Mucosa of stomach (tissue), 1 donor: ENCODE measurements around the gene MBOAT2.

Experiments used
- H3K27me3 ChIP-seq: one replicate; pipeline ENCODE4 v1.7.0; 2013; ENCODE audit warnings: mild to moderate bottlenecking, low read length; ENCODE audit not compliant: control insufficient read depth, insufficient read depth
- H3K36me3 ChIP-seq: one replicate; pipeline ENCODE4 v1.7.0; 2013; ENCODE audit warnings: low read length; ENCODE audit not compliant: control insufficient read depth, insufficient read depth
- H3K4me1 ChIP-seq: one replicate; pipeline ENCODE4 v1.7.0; 2013; ENCODE audit warnings: mild to moderate bottlenecking, low read length; ENCODE audit not compliant: control insufficient read depth, insufficient read depth
- H3K4me3 ChIP-seq: one replicate; pipeline ENCODE4 v1.7.0; 2013; ENCODE audit warnings: low read length
- H3K9ac ChIP-seq: one replicate; pipeline ENCODE4 v1.7.0; 2013; ENCODE audit warnings: mild to moderate bottlenecking, low read length, moderate library complexity
- H3K9me3 ChIP-seq: one replicate; pipeline ENCODE4 v1.7.0; 2013; ENCODE audit warnings: mild to moderate bottlenecking, low read length, moderate library complexity; ENCODE audit not compliant: control insufficient read depth
- donor health status: Pancreatic carcinoma.

The MBOAT2 gene

DNA sequence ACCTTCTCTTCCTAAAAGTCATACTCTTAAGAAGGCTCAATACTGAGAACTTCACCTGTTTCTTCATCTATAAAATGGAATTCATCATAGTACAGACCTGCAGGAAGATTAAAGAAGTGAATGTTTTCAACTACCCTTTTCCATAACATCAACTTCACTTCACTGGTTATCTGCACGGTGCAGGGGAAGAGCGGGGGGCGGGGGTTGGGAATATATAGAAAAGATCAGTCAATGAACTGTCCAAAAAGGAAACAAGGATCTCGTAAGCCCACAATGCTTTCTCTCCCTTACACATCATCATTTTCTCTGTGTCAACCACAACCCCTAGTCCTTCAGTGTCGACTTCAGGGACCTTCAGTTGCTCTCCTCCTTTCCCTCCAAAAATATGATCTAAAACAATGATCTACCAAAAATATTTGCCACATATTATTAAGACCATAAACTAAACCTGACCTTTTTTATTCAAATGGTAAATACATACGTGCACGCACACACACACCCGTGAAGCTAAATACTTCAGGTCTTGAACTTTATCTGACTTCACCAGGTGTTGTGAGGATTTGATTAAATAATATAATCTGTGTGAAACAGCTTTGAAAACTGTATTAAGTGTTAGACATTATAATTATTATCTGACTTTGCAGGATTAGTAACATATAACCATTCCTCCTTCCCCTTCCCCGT, 4.9 kb downstream of the MBOAT2 start:
- Histone ChIP-seq H3K4me1 (peaks cover 20% of the 10 kb centered on the region), H3K9ac (no peak overlapping the region), H3K36me3 (no peaks in the 10 kb centered on the region), H3K4me3 (no peak overlapping the region), H3K9me3 (no peaks in the 10 kb centered on the region), H3K27me3 (no peaks in the 10 kb centered on the region)

DNA sequence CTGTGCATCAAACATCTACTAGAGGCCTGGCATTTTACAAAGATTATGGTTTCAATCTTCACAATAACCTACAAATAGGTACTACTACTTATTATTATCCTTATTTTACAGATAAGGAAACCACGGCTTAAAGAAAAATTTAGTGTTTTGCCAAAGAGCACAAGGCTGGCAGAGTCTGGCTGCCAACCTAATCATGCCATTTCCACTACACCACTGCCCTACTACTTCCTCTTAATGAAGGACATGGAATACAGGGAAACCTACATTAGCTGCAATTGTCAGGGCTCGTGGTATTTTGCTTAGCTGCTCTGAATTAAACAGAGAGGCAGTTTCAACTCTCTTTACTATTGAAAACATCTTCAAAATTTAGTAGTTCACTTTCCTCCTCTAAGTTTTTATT, 5.9 kb downstream of the MBOAT2 start:
- Histone ChIP-seq H3K4me1 (peaks cover 25% of the 10 kb centered on the region), H3K4me3 (no peak overlapping the region), H3K27me3 (no peaks in the 10 kb centered on the region), H3K9ac (no peak overlapping the region), H3K36me3 (no peaks in the 10 kb centered on the region), H3K9me3 (no peaks in the 10 kb centered on the region)

DNA sequence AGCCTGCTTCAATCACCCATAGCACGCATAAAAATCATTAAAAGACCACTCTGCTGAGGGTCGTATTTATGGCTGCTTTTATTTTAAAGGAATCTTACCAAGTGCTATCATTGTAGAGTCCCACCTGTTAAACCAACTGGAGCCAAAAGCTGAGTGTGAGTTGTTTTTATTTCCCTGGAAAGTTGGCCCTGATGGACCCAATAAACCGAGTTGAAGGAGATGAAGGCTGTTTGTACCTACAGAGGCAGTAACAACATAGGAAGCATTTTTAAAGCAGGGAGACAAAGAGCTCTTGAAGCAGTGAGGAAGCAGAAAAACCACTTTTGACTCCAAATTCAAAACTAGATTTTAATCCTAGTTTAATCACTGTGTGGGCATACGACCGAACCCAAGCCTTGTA, 6.4 kb downstream of the MBOAT2 start:
- Histone ChIP-seq H3K4me3 (no peak overlapping the region), H3K27me3 (no peaks in the 10 kb centered on the region), H3K9me3 (no peaks in the 10 kb centered on the region), H3K9ac (no peak overlapping the region), H3K4me1 (peaks cover 25% of the 10 kb centered on the region), H3K36me3 (no peaks in the 10 kb centered on the region)

DNA sequence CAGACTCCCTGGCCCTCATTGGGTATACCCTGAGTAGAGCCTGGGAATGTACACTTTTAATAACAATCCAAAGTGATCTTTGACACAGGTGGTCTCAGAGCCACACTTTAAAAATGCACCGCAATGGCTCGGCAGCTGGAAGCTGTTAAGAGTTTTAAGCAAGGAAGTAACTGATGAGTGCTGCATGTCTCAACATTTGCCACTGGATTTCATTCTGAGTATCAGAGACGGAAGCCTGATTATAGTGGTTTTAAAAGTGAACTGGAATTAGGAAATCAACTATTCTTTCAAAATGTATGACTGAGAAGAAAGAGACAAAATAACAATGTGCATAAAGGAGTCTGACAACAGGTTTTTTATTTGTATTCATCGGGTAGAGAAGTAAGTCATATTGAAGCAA, 7.5 kb downstream of the MBOAT2 start:
- Histone ChIP-seq H3K9ac (no peak overlapping the region), H3K36me3 (no peaks in the 10 kb centered on the region), H3K4me1 (peaks cover 25% of the 10 kb centered on the region), H3K4me3 (no peak overlapping the region), H3K9me3 (no peaks in the 10 kb centered on the region), H3K27me3 (no peaks in the 10 kb centered on the region)

DNA sequence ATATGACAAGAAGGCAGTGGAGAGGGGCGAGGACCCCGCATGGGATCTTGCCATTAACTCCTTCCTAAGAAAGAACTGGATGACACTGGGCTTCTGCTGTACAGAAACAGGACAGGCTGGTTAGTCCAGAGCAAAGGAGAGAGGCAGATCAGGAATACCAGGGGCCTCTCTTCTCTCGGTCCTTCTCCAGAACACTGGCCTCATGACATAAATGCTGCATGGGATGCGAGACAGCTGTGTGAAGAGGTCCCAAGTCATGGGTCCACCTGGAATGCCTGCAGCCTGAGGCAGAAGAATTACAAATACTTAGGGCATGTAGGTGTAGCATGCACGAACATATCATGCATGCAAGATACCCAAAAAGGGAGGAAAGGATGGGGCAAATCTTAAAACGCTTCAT, 9.1 kb downstream of the MBOAT2 start:
- no peak overlapping the region for H3K4me3 ChIP-seq
- H3K36me3 ChIP-seq = no peaks in the 10 kb centered on the region
- H3K27me3 ChIP-seq = no peaks in the 10 kb centered on the region
- H3K9me3 ChIP-seq = no peaks in the 10 kb centered on the region
- no peak overlapping the region for H3K9ac ChIP-seq
- H3K4me1 ChIP-seq = peaks cover 20% of the 10 kb centered on the region

DNA sequence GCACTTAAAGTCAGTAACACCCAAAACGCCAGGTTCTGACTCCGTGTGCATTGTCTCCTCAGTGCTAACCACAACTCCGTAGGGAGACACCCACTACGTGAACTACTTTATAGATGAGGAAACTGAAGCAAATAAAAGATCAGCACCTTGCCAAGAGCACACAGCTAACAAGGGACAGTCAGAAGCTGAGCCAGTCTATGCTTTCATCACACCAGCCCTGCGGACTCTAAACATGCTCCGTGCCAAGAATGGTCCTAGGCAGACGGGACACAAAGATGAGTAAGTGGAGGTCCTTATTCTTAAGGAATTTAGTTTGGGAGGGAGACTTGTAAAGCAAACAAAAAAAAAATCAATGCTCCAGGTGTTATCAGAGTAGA, 9.6 kb downstream of the MBOAT2 start:
- H3K27me3 ChIP-seq = no peaks in the 10 kb centered on the region
- no peak overlapping the region for H3K9ac ChIP-seq
- H3K9me3 ChIP-seq = no peaks in the 10 kb centered on the region

DNA sequence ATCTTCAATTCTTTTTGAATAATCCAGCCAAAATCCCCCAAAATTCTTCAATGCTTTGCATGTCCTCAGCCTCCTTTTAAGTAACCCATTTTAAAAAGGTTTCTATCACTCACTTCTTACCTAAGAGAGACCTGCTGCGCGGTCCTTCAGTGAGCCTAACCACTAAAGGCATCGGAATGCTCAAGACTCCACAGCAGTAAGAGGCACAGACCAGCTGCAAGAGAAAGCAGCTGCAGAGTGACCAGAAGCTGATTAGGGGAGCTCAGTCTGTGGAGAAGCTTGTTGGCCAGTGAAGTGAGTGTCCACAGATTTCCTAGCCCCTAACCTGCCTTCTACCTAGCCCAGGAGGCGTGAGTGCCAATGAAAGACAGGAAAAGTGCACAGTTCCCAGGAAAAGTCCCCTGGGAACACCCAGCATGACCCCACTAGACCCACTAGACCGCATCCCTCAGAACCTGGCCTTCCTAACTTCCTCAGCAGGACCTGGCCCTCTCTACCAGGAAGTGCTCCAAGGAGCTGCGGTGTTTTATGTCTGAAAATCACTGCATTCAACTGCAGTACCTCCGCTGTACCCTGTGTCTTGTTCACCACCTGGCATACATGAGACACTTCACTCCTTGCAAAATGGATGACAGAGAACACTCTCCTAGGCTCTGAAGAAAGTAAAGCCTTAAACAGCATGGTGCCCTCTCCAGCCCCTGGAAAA, 10.1 kb downstream of the MBOAT2 start:
- no peaks in the 10 kb centered on the region for H3K27me3 ChIP-seq
- H3K36me3 ChIP-seq = no peaks in the 10 kb centered on the region
- H3K4me3 ChIP-seq = no peak overlapping the region
- no peak overlapping the region for H3K9ac ChIP-seq
- peaks cover 16% of the 10 kb centered on the region for H3K4me1 ChIP-seq
- no peaks in the 10 kb centered on the region for H3K9me3 ChIP-seq

More for the DNA sequence above, 9.6 kb downstream of the MBOAT2 start:
- H3K36me3 ChIP-seq = no peaks in the 10 kb centered on the region
- H3K4me1 ChIP-seq = peaks cover 16% of the 10 kb centered on the region
- no peak overlapping the region for H3K4me3 ChIP-seq

DNA sequence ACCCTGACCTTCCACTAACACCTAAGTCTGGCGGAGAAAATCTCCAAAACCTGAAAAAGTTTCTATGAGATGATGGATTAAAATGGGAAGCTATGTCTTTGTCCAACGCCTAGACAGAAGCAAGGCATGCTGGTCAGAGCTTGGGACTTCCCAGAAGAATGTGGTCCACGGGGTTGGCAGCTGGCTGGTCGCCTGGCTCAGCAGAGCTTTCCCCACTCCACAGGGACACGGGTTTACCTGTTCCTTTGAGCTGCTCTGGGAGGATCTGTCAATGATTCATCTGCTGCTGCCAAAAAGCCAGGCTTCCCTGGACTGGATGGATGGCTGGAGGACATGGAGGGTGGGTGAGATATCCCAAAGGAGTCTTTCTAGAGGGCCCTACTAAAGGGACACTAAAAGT, 10.8 kb downstream of the MBOAT2 start:
- H3K4me3 ChIP-seq = no peak overlapping the region
- no peaks in the 10 kb centered on the region for H3K27me3 ChIP-seq
- H3K9me3 ChIP-seq = no peaks in the 10 kb centered on the region
- peaks cover 16% of the 10 kb centered on the region for H3K4me1 ChIP-seq
- H3K9ac ChIP-seq = no peak overlapping the region
- H3K36me3 ChIP-seq = no peaks in the 10 kb centered on the region

DNA sequence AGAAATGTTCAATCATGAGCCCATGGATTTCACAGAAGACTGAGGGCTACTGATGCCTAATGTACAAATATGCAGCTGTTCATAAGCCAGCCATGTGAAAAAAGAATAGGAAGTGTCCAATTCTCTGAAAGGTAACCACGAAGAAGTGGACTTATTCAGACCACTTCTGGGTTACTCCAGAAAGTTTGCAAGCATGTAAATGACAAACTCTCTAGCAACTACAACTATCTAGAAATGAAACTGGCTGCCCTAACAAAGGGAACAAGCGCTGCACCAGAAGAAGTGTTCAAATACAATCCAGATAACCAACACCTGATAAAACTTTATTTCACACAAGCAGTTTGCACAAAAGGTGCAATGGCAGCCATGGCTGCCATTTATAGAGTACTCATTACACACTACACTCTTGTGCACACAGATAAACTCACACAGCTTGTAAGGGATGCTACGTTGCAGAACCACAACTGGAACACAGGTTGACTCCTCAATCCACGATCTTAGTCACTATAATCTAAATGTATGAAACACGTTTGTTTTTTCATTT, 13.9 kb downstream of the MBOAT2 start:
- H3K4me1 ChIP-seq = peaks cover 15% of the 10 kb centered on the region
- H3K27me3 ChIP-seq = no peaks in the 10 kb centered on the region
- H3K36me3 ChIP-seq = no peaks in the 10 kb centered on the region
- H3K9me3 ChIP-seq = no peaks in the 10 kb centered on the region
- H3K9ac ChIP-seq = no peak overlapping the region
- H3K4me3 ChIP-seq = no peak overlapping the region

DNA sequence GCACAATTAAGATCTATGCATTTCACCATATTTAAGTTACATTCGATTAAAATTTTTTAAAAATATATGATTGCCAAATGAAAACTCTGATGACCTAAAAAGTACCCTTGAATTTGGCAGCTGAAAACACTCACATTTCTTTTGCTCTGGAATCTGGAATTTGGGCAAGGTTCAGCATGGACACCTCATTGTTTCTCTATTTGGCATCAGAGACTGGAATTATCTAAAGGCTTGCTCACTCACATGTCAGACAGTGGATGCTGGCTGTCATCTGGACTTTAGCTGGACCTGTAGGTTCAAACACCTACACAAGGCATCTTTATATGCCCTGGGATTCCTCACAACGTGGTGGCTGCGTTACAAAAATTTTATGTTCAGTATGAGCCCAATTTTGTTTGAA, 16.1 kb downstream of the MBOAT2 start:
- no peak overlapping the region for H3K4me3 ChIP-seq
- H3K36me3 ChIP-seq = no peaks in the 10 kb centered on the region
- no peaks in the 10 kb centered on the region for H3K4me1 ChIP-seq
- H3K9me3 ChIP-seq = no peaks in the 10 kb centered on the region
- H3K27me3 ChIP-seq = no peaks in the 10 kb centered on the region
- H3K9ac ChIP-seq = no peak overlapping the region

DNA sequence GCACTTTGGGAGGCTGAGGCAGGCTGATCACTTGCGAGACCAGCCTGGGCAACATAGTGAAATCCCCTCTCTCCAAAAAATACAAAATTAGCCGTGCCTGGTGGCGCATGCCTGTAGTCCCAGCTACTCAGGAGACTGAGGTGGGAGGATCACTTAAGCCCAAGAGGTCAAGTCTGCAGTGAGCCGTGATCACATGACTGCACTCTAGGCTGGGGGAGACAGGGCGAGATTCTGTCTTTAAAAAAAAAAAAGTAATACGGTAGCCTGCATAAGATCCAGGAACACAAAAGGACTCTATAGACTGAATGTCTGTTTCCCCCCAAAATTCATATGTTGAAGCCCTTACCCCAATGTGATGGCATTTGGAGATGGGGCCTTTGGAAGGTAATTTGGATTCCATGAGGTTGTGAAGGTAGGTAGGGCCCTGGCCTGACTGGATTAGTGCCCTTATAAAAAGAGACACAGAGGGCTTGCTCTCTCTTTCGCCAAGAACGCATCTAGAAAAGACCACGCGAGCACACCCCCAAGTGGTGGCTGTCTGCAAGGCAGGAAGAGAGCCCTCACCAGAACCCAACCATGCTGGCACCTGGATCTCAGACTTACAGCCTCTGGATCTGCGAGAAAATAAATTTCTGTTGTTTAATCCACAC, 17.0 kb downstream of the MBOAT2 start:
- Histone ChIP-seq H3K27me3 (no peaks in the 10 kb centered on the region), H3K36me3 (no peaks in the 10 kb centered on the region), H3K4me3 (no peak overlapping the region), H3K9ac (no peak overlapping the region), H3K9me3 (no peaks in the 10 kb centered on the region), H3K4me1 (no peaks in the 10 kb centered on the region)
